Brain microvascular endothelial cell (primary cell): ENCODE measurements around the gene SRRM2.

Source experiments
- DNase-seq: peaks from one replicate; pipeline ENCODE4 v3.0.0-alpha.2; 2020
- H3K27ac ChIP-seq: fragments of 250-450 bp; sonication (Bioruptor Pico); 2 replicates; pipeline ENCODE4 v1.5.1; 2020; ENCODE audit warnings: mild to moderate bottlenecking, moderate library complexity
- H3K27me3 ChIP-seq: fragments of 250-450 bp; sonication (Bioruptor Pico); replicated peaks from 2 replicates; pipeline ENCODE4 v1.5.1; 2020; ENCODE audit warnings: mild to moderate bottlenecking
- H3K36me3 ChIP-seq: fragments of 250-450 bp; sonication (Bioruptor Pico); replicated peaks from 2 replicates; pipeline ENCODE4 v1.5.1; 2020; ENCODE audit warnings: mild to moderate bottlenecking
- H3K4me3 ChIP-seq: 2 replicates; pipeline ENCODE4 v1.5.1; 2011; ENCODE audit warnings: low read depth, mild to moderate bottlenecking, control low read depth, low read length, moderate library complexity
- CTCF ChIP-seq: IDR thresholded peaks from 2 replicates; pipeline ENCODE4 v1.5.1; 2011; ENCODE audit warnings: low read depth, mild to moderate bottlenecking, moderate library complexity, low read length, control low read depth, inconsistent platforms; ENCODE audit errors: missing control alignments
- in situ Hi-C: cut with HindIII; loops from 2 replicates; pipeline ENCODE4 v1.10.0; 2017; ENCODE audit warnings: low sequenced_read_pairs, low pct_ligation_motif_present

The SRRM2 gene

DNA sequence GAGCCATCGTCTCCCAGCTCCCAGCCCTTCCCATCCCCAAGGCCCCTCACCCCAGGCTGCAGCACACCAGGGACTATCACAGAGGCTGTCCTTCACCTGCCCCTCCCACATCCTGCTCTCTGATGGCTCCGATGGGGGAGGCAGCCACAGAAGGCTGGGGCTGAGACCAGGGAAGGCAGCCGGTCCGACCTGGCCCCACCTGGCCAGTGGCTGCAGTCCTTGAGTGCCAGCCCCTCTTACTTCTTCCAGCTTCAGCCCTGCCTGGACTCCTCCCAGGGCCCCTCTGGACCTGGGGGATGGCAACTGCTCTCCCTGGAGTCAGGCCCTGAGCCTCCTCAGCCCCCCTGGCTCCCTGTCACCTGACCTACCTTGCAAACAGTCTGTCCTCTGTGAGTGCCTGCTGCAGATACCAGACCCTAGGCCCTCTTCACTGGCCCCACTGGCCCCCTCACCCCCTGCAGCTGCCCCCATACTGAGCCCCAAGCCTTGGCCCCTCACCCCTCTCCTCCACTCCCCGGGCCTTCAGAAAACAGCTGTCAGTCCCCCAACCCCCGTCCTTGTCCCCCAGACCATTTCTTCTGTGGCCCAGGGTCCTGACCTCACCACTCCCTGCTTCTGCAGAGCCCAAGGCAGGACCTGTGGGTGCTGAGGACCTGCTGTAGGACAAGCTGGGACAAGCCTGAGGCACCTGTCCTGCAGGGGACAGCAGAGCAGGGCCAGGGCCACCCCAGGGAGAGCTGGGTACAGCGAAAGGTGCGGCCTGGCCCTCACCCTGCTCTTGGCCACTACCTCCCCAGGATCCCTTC lies 12.6 kb upstream of the SRRM2 start:
- in situ Hi-C loops, result no loop called here
- no peak for TF ChIP-seq CTCF
- H3K27ac ChIP-seq, result no peak overlapping the region
- DNase-seq, result no peak
- no peak overlapping the region for H3K4me3 ChIP-seq
- no peaks in the 10 kb centered on the region for H3K27me3 ChIP-seq
- H3K36me3 ChIP-seq, result no peaks in the 10 kb centered on the region

DNA sequence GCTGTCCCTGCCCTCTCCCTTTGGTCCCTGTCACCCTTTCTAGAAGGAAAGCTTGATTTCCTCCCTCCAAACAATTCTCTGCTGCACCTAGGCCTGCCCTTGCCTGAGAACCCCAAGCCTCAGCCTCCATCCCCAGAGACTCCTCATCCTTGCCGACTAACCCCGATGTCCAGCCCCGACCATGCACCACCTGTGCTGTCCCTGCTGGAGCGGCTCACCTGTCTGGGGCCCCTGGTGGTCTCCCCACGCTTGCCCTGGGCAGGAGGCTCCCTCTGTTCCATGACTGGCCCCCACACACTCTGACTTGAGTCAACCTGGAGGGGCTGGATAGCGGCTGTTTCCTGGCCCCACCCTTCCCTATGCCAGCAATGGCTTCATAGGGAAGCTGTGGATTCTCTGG lies 12.0 kb upstream of the SRRM2 start:
- no peak overlapping the region for H3K4me3 ChIP-seq
- no peaks in the 10 kb centered on the region for H3K27me3 ChIP-seq
- no peak for DNase-seq
- no peak overlapping the region for H3K27ac ChIP-seq
- TF ChIP-seq CTCF, result no peak
- no peaks in the 10 kb centered on the region for H3K36me3 ChIP-seq
- in situ Hi-C loops, result no loop called here

DNA sequence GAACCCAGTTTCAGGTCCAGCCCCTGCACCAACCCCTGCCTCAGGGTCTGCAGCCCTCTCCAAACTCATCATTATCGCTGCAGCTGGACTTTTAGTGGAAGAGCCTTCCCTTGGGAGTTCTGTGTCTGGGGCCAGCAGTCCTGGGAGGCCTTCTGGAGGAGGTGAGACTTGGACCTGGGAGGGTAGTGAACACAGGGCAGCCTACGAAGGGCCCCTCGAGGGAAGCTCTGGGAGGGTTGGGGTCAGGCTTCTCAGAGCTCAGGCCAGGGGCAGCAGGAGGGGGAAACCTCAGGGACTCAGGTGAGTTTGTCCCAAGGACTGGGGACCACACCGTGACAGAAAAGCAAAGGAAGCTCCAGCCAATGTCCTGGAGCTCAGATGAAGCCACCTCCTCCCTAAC lies 11.3 kb upstream of the SRRM2 start:
- H3K4me3 ChIP-seq, result no peak overlapping the region
- H3K36me3 ChIP-seq, result no peaks in the 10 kb centered on the region
- H3K27me3 ChIP-seq, result no peaks in the 10 kb centered on the region
- H3K27ac ChIP-seq, result no peak overlapping the region
- in situ Hi-C loops, result no loop called here
- TF ChIP-seq CTCF, result no peak
- DNase-seq, result no peak

DNA sequence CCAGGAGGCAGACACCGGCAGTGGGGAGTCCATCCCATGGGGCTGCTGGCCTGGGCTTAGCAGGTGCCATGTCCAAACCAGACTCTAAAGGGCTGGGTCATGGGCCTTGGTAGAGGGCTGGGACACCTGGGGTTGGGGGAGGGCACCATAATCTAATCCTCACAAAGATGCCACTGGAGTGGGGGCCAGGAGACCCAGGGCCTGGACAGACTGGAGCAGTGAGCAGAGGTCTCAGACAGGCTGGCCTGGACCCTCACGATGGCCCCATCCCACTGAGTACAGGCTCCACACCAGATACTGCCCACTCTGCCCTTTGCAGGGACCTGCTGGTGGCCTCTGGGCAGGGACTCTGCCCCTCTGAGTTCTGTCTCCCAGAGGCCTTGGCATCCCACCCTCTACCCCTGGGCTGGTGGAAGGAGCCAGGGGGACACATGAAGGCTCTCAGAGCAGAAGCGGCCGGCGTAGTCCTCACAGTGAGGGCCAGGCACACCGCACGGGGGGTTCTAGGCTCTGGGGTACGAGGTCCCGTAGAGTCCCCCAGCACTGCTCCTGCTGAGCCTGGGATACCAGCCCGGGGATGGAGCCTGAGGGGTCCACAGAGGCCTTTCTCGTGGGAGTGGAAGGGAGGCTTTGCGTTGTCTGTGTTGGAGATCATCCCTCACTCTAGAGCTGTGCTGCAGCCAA lies 10.0 kb upstream of the SRRM2 start:
- no peak for DNase-seq
- TF ChIP-seq CTCF, result no peak
- Histone ChIP-seq H3K36me3 (no peaks in the 10 kb centered on the region), H3K27me3 (no peaks in the 10 kb centered on the region), H3K27ac (no peak overlapping the region), H3K4me3 (no peak overlapping the region)
- in situ Hi-C loops, result no loop called here

GRCh38 chr16:2743007-2743810 lies 9.2 kb upstream of the SRRM2 start:
- no peak for DNase-seq
- no peaks in the 10 kb centered on the region for H3K27me3 ChIP-seq
- in situ Hi-C loops, result no loop called here
- TF ChIP-seq CTCF, result no peak
- no peak overlapping the region for H3K4me3 ChIP-seq
- H3K27ac ChIP-seq, result no peak overlapping the region
- no peaks in the 10 kb centered on the region for H3K36me3 ChIP-seq
